NCI-H146 (cell line): ENCODE measurements around the gene TENT4B.
A peak's percentile ranks its signal among the peaks of the same experiment; 100 is the strongest.

ENCODE experiments used
- DNase-seq: peaks from one replicate; lab custom pipeline; 2025; lab: John Stamatoyannopoulos, UW

TENT4B gene

GRCh38 chr16:50195756-50196155 lies 42.6 kb downstream of the TENT4B start:
- no peak for DNase-seq

DNA sequence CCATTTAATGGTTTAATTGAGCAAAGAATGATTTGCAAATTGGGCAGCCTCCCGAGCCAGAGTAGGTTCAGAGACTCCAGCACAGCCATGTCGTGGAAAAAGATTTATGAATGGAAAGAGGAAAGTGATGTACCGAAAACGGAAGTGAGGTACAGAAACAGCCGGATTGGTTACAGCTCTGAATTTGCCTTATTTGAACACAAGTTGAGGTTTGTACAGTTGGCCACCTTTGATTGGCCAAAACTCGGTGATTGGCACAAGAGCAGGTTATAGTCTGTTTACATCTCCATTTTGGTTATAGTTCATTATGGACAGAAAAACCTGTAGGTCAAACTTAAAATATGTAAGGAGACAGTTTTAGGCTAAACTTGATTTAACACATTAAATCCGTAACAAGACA lies 44.5 kb downstream of the TENT4B start:
- no peak for DNase-seq

DNA sequence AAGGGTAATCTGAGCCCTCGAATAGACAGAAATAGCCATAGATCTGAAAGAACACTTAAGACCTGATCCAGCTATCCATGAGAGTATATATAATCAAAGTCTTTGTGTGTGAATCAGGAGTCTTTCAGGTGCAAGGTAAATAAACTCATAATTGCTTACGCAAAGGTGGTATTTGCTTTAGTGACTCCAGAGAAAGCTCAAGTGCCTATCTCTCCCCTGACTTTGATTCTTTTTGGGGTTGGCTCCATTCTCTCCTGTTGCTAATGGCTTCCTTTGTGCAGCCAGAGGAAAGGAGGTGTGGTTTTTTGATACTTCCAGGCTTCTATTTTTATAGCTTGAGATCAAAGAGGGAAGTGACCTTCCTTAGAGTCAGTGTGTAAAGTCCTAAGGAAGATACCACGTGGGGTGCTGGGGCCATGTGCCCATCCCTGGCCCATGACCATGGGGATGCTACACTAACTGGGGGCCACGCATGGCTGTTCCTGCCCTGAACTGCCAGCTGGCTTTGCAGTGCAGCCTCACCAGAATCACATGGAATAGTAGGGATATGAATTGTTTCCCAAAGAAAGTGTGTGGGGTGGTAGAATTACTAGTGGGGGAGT lies 45.8 kb downstream of the TENT4B start:
- peak; percentile 1 for DNase-seq

DNA sequence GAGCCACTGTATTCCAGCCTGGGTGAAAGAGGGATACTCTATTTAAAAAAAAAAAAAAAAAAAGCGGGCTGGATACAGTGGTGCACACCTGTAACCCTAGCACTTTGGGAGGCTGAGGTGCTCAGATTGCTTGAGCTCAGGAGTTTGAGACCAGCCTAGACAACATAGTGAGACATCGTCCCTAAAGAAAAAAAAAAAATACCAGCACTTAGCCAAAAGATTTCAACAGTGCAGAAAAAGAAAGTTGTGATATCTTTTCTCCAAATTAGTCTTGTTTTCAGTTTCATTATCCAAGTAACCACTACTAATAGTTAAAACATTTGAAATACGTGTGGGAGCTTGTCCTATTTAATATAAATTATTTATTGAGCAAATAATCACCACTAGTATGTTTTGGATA lies 48.7 kb downstream of the TENT4B start:
- DNase-seq: no peak

GRCh38 chr16:50202926-50203624 lies 50.0 kb downstream of the TENT4B start:
- DNase-seq: no peak

GRCh38 chr16:50203681-50204080 lies 50.6 kb downstream of the TENT4B start:
- no peak for DNase-seq

- DNase-seq: no peak
Observed at GRCh38 chr16:50204453-50205108, 51.5 kb downstream of the TENT4B start.

DNA sequence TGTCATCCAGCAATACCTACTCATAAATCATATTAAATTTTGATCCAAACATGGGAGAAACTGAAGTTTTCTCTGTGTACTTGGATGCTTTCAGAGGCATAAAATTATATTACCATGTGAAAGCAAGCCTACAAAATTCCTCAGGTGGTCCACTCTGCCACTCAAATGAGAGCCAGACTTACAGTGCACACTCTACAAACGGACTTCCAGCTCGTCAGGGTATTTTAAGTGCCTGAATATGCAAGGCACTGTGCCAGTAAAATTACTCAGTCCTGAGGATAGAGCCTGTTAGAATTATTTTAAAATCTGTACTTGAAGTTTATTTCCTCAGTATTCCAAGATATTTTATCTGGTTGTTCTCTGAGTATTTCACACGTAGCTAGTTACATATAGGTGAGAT lies 54.5 kb downstream of the TENT4B start:
- DNase-seq: no peak

DNA sequence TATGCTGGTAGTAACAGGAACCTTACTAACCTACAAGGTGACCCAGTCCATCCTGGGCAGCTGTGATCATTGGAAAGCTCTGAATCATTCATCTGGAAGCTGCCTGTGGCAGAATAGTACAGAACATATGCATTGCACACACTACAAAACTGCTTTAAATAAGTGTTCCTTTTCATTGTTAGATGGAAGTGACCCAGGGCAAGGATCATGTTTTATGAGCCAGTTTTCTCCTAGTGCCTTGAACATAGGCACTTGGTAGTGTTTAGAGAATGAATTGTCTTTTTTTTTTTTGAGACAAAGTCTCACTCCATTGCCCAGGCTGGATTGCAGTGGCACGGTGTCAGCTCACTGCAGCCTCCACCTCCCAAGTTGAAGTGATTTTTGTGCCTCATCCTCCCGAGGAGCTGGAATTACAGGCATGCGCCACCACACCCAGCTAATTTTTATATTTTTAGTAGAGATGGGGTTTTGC lies 55.4 kb downstream of the TENT4B start:
- no peak for DNase-seq

GRCh38 chr16:50209546-50210265 lies 56.6 kb downstream of the TENT4B start:
- DNase-seq: no peak

GRCh38 chr16:50210266-50211038 lies 57.3 kb downstream of the TENT4B start:
- peak; percentile 25 for DNase-seq

GRCh38 chr16:50213939-50214519 lies 60.9 kb downstream of the TENT4B start:
- DNase-seq: peak; percentile 2

- no peak for DNase-seq
Observed at GRCh38 chr16:50215680-50216079, 62.6 kb downstream of the TENT4B start.

GRCh38 chr16:50216231-50216630 lies 63.1 kb downstream of the TENT4B start:
- no peak for DNase-seq

GRCh38 chr16:50219402-50219975 lies 66.4 kb downstream of the TENT4B start:
- no peak for DNase-seq

DNA sequence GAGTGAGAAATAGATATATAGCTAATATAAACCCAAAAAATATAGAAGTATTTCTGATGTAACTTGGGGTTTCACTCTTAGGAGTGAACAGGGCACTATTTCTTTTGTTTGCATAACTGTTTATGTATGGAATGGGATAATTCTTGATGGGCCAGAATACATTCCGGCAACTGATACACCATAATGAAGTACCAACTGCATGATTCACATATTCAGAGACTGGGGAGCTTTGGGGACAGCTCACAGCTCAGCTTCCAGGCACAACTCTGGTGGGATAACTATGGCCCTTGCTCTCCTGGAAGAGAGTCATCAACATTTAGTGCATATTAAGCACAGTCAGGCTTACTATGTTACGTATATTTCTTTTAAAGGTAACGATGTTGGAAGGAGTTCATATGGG lies 71.2 kb downstream of the TENT4B start:
- DNase-seq: no peak

- DNase-seq: no peak
Observed at GRCh38 chr16:50227120-50227519, 74.0 kb downstream of the TENT4B start.

- DNase-seq: no peak
Observed at GRCh38 chr16:50227665-50228064, 74.6 kb downstream of the TENT4B start.

DNA sequence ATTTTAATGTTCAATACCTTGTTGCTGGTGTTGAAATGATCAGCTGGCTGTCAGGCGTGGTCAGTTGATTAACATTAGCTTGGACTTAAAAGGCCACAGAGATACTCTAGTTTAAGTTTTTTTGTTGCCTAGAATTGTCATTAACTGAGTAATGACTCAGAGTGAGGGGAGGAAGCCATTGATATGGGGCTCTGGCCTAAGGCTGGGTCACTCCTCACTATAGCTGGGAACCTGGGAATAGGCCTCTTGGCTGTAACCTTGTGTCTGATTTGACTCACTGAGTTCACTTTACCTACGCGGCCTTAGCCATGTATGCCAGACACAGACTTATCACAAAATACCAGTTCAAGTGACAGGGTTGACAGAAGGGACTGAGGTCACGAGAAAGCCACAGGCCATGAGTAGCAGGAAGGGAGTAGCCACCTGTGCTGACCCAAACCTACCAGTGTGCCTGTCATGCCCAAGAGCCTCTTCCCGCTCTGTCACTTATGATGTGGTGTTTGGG lies 75.3 kb downstream of the TENT4B start:
- DNase-seq: no peak

GRCh38 chr16:50229149-50229726 lies 76.1 kb downstream of the TENT4B start:
- DNase-seq: no peak
